Measurements from ENCODE around the gene LARGE1.

LARGE1 gene

DNA sequence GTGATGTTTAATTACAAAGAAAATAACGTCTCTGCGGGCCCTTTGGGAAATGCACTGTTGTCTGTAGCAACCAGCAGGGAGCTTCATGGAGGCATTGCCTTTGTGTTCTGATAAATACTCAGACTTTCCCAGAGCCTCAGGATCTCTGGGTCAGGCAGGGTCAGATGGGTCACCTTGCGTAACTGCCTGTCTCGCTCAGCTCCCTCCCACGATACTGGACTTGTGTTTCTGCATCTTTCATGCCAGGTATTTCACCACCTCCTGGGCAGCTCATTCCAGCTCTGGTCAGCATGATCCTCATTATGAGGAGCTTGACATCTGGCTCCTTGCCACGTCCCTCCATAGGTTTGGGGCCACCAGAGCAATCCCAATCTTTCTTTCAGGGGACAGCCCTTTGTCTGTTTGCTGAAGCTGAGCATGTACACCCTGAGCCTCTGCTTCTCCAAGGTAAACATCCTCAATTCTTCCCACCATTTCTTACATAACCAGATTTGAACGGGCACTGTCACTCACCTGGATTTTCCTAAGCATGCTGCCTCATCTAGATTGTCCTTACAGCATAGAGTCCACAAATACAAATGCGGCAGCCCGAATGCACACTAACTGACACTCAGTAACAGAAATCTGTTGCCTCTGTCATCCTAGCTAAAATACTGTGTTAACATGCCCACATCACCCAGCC, 162.3 kb downstream of the LARGE1 start:
- DNase-seq, result peak; percentile 37

DNA sequence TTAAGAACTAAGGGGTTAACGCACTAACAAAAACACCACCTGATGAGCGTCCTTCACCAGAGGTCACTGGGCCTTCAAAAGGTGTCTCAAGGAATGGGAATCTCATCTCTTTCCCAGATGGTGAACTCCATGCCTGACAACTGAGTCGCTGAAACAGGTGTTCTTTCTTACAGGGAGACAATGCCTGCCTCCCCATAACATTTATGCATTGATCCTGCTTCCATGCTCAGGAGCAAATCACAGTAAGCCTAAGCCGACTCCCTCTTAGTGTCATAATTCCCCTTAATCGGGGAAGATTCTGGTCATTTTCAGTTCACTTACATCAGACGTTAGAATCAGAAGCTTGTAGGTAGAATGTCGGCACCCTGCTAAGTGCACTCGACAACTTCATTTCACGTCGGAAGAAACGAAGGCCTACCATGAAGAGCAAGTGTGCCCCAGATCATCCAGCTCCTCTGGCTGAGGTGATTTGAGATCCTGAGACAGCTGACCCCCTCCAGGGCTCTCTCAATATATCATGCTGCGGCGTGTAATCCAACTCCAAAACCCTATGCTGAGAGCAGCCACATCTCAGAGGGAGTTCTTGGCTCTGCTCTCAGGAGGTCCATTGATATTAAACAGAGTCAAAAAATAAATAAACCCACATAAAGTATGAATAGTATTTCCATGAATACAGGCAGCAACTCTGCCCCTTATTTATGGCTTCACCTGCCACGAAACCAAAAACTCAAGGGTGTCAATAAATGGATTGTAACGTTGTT, 163.1 kb downstream of the LARGE1 start:
- DNase-seq, result peak; percentile 94

DNA sequence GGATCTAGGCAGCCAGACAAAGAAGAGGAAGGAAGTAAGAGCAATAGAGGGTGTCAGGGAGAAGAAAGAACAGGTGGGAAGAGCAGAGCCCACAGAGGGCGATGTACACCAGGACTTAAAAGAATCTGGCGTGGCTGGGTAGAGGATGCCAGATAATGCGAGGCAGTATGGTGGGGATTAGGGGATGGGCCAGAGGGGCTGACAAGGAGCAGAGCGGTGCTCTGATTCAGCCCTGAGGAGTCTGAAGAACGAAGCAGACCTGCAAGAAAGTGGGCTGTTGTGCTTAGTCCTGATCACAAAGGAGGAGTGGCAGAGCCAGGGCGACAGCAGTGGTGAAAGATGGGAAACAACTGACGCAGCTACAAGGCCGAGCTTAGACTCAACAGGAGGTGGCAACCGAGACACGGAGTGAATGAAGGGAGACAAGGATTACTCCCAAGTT, 163.7 kb downstream of the LARGE1 start:
- DNase-seq, result no peak

DNA sequence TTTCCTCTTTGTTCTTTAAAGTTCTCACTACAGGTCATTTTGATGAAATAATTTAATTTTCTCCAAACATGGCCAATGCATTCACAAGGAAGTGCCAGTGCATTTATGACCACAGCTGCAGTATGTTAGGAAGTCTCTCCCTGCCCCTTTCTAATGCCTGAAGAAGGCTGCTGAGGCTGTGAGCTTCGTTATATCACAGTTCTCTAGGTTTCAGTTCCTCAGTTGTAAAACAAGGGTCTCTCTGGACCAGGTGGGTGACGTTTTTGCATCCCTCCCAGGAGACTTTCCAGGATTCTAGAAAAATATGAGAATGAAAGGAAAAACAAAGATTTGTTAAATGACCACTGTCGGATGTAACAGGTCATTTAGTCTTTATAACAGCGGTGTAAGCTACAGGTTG, 171.6 kb downstream of the LARGE1 start:
- no peak for DNase-seq

DNA sequence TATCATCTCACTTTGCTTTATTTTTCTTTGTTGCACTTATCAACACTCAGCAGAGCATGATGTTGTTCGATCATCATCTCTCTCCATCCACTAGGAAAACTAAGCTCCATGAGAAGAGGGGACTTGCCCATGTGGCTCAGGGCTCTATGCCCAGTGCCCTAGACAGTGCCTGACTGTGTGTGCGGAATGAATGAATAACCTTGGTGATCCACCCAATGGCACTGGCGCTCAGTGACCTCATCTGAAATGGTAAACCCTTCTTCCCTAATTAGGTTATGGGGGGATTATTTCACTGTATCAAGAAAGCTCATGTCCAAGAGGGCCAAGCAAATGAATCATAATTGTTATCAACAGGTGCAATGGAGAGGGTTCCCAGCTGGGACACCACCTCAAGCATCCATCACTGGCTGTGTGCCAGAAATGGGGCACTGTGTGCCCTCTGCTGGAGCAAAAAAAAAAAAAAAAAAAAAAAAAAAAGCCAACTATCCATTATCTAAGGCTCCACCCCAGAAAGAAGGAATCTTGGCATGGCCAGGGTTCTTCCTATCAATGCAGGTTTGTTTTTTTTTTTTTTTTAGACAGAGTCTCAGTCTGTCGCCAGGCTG, 172.6 kb downstream of the LARGE1 start:
- DNase-seq, result peak; percentile 83

DNA sequence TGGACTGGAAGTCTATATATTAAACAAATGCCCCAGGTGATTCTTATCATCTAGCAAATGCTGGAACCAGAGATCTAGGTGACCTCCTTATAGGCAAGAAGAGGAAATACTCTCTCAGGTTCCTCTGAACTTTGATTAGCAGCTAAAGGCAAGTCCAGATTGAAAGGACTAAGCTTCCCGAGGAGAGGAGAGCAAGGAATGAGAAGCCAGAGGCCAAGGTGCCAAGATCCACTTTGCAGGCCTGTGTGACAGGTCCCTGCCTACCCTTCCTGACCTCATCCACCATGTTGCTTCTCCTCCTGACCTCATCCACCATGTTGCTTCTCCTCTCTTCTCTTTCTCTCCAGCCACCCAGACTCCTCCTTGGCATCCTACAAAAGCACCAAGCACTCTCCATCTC, 173.2 kb downstream of the LARGE1 start:
- no peak for DNase-seq

DNA sequence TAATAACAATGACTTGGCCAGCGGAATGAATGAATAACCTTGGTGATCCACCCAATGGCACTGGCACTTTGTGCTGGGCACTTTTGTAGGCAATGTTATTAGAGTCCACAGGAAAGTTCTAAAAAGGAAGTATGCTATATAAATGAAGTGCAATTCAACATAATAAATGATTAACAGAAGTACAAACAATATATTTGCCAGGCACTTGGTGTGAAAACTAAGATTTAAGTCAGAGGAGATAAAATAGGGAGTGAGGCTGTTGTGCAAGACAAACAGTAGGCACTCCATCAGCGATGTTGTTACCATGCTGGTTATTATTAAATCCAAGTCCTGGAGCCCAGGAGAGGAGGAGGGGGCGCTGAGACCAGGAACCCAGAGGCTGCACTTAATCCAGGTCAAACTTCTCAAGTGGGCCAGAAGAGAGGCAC, 173.8 kb downstream of the LARGE1 start:
- DNase-seq, result no peak

DNA sequence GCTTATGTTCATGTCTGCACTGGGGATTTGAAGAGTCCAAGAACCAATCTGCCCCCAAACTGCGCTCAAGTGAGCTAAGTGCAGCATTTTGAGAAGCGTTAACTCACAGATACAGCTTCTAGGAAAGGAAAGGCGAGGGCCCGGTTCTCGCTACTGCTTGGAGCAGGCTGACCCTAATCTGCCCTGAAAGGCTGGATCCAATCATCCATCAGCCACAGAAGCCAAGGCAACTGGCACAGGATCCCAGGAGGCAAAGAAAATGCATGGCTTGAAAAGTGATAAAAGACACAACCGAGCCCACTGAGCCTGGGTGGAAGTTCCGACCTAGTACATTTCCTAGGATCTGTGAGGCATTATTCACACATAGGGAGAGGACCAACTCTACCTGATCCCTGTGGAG, 174.8 kb downstream of the LARGE1 start:
- DNase-seq, result no peak

DNA sequence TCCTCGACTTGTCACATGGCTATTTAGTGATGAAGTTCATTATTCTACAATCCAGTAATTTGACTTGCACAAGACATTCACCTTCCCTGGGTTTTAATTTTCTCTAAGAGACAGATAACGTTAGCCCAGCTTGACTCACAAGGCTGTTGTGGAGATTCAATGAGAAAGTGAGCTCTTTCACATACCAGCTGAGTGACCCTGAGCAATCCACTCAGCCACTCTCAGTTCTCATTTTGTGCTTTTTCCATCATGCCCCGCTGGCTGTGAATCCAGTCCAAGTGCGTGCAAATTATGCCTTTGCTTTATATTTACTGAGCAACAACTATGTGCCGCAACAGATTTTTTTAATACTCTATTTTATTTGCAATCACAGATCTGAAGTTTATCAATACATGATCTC, 176.5 kb downstream of the LARGE1 start:
- DNase-seq, result no peak

DNA sequence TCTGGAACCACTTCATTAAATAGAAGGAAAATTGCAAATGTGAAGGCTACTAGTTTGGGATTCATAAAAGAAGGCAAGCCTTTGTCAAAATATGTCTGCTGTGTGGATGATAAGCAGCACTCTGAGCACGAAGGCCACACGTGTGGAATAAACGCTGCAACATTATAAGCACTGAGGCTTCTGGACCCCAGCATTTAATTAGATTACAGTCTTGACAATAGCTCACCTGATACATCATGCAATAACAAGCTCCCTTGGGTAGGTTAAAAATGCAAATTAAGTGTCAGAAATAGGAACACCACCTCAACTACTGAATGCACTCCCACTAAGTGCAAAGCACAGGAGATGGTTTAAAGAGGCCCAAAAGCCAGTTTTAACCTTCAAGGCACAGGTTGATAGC, 179.3 kb downstream of the LARGE1 start:
- DNase-seq, result no peak

DNA sequence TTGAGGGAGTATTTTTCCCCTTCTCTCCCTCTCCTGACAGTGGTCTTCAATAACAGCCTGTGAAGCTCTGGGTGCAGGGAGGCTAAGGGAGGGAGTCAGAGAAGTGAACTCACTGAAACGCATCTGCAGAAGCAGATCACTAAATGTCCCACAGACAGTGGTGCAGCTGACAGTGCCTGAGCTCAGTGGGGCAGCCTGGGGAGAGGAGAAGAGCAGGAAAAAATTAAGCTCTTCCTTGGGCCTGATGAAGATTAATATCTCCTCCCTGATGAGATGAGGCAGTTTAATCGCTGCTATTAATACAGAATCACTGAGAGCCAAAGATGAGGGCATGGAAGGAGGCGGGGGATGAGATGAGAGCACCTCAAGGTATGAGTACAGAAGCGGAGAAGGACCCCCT, 180.8 kb downstream of the LARGE1 start:
- DNase-seq, result no peak

DNA sequence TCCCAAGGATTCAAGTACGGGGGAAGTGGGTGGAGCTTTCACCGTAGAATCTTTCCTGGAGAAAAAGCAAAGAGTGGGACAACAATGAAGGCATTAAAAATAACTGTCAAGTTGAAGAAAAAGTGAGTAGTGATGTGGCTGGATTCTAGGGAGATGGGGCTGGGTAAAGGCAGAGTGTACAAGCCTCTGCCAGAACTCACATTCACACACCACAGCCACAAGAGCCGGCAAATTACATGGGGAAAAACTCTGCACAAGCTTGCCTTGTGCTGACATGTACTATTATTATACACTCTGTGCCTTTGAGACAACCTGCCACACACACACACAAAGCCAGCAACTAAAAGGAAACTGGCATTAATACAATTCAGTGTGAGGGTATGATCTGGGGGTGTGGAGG, 182.6 kb downstream of the LARGE1 start:
- DNase-seq, result no peak

DNA sequence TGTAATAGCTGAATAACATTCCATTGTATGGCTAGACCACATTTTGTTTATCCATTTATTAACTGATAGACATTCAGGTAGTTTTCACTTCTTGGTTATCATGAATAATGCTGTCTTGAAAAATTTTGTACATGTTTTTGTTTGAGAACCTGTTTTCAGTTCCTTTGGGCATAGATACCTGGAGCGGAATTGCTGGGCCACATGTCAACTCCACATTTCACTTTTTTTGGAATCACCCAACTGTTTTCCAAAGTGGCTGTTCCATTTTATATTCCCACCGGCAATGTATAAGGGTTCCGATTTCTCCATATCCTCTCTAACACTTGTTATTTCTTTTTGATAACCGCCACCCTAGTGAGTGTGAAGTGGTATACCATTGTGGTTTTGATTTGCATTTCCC, 184.3 kb downstream of the LARGE1 start:
- DNase-seq, result no peak

DNA sequence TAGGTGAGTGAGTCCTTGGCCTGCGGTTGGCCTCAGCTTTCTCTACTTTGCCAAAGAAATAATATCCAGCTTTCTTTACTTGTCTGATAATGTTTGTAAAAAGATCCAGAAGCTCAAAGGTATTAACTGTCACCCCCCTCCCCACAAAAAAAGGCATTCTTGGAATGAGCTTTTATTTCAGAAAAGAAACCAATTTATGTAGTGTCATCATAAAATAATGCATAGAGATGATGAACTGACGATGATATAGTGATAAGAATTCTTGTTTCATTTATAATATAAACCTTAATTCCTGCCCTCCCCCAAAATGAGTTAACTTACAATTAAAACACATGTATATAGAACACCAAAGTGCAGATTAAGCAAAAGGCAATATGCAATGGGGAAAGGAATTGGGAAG, 191.4 kb downstream of the LARGE1 start:
- DNase-seq, result no peak

DNA sequence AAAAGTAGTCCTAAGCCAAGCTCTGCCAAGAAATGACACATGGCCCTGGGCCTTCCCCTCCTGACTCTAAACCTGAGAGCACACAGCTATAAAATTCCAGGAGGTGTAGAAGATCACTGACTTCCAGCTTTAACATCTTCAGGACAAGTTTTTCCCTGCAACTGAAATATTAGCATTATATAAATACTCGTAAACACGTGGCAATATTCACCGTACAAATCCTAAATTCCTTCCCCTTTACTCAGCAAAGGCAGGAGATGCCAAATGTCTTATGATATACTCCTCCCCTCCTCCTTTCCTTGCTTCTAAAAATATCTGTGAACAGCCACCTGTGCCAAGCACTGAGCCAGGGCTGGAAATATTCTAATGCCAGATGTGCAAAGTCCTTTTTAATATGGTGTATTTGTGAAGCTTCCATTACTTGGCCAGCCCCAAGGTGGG, 194.0 kb downstream of the LARGE1 start:
- no peak for DNase-seq

DNA sequence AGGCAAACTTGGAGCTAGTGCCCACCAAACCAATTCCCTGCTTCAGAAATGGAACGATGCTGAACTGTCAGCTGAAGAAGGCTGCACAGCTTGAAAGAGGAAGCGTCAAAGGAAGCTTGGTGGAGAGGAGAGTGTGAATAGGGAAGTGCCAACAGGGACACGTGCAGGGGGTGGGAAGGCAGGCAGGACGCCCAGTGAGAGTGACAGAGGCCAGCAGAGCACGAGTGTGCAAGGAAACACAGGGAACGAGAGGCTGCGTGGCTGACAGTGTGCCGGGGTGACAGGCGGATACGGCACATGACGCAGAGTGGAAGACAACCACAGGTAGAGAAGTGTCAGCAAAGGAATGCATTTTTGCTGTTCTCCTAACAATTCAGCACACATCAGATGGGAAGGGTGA, 196.4 kb downstream of the LARGE1 start:
- DNase-seq, result no peak

DNA sequence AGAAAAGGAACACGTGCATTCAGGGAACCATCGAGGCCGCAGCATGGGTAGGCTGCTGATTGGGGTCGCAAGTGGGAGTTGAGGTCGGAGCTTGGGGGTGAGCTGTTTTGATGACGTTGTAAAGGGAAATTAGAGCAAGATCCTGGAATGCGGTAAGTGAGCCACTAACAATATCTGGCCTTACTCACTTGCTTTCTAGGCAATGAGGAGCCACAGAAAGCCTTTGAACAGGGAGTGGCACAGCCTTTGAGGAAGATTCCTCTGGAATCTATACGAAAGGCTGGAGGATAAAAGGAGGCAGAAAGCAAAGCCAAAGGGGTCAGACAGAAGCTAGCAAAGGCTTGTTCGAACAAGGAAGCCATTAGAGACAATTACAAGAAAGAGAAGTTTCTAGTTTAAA, 197.5 kb downstream of the LARGE1 start:
- DNase-seq, result no peak

DNA sequence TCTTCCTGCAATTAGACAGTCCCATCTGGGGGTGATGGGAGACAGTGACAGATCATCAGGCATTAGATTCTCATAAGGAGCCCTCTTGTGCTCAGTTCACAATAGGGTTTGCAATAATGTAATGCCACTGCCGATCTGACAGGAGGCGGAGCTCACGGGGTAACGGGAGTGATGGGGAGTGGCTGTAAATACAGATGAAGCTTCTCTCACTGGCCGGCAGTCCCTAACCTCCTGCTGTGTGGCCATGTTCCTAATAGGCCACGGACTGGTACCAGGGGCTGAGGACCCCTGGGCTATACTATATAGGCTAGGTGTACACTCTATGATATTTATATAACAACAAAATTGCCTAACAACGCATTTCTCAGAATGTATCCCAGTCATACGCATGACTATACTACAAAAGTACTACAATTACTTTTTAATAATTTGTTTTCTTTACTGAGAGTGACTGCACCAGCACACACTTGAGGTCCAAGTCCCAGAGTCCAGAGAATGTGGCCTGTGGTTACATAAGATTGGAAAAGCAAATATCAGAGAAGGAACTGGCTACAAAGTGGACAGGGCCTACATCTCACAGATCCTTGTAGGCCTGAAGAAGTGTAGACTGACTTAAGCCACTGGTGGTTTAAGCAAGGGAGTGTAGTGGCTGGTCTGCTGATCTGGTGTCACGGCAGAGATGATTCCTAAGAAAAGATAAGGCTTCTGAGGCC, 200.0 kb downstream of the LARGE1 start:
- no peak for DNase-seq

DNA sequence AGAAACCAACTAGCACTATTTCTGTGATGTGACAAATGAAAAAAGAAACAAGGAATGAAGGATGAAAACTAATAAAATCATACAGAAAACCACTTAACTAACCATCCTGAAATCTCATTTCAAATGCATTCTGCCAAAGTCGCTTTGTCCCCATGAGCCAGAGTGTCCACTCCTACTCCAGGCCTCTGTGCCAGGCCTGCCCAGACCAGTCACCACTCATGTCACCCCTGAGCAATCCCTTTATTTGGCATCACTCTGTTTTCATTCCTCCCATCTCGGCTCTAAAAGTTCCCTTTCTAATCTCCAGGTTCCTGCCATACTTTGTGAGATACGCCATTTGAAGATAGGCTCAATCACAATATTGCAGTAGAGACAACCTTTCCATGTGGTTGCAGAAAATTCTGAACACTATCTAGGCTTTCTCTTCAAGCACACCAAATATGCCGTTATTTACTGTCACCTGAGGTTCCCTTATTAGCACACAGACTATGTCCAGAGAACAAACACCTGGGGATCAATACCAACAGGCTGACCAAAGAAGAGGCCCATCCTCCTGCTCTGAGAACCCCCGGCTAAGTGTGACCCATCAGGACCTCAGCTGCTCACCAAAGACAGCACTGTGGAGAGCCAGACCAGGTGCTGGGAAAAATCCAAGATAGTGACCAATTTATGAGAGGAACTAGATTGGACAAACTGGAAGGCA, 202.4 kb downstream of the LARGE1 start:
- no peak for DNase-seq

DNA sequence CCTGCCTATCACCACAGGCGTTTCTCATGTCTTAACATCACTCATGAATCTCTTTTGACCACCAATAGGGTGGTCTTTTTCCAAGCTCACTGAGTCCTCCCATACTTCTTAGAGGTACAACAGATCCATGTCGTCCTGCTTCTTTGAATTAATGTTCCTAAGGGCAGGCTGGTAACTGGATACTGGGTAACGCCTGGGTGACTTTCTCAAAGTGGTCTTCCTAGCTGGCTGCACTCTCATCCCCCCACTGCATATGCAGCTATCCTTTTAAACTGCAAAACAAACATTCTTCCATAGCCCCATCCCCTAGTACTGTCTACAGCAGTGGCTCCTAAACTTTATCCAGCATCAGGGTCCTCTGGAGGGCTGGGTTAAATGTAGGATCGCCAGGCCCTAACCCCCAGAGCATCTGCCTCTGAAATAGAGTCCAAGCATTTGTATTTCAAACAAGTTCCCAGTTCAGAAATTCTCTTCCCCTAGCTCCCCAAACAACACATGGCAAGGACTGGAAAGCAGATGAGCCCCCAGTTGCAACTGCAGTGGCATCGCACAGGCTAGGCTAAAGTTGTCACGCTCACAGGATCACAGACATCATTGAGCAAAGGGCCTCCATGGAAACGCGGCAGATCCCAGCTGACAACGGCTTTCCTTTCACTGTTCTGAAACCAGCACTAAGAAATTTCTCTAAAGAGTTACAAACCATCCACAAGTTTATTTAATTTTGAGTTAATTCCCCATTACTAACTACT, 204.9 kb downstream of the LARGE1 start:
- no peak for DNase-seq

DNA sequence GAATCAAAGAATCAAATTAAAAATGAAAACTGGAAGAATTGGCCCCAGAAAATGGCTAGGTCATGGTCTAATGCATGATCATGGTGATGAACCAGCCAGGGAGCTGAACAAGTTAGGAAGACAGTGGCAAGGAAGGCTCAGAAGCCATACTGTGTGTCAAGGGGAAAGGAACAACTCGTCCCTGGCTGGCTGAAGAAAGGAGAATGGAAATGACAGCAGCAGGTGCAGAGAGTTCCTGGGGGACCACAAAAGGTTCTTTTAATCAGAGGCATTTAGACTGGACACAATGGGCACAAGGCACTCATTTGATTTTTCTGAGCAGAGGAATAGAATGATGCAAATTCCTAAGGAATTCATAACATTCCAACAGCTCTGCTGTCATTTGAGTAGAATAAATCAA, 209.9 kb downstream of the LARGE1 start:
- DNase-seq, result no peak

DNA sequence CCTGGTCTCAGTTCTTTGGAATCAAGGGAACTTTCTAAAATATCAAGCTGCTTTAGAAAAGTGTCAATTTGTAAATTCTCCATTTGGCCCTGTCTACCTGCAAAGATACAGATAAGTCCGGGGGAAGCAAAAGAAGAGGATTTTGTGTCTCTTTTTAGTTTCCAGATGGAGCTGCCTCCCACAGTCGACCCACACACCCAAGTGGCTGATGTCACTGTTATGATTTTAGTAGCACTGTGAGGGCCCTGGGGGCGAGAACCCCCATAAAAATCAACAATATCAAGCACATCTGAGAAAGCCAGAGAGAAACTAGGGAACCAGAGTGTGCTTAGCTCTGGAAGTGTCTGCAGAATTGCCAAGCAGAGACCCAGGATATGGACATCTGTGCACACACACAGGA, 212.7 kb downstream of the LARGE1 start:
- no peak for DNase-seq
